Nephron (organoid): Measurements from ENCODE around the gene CRYBB1.

Source experiments
- H3K27ac Mint-ChIP-seq, 3 experiments: 2 replicates each; pipeline ENCODE4 v1.8.0; 2020; ENCODE audit warnings: mixed read lengths in 3 of 3, mild to moderate bottlenecking in 2 of 3, moderate library complexity in 1 of 3
- H3K27me3 Mint-ChIP-seq: 2 replicates; pipeline ENCODE4 v1.8.0; 2021; ENCODE audit warnings: low read depth, mild to moderate bottlenecking, moderate library complexity, mixed read lengths
- H3K36me3 Mint-ChIP-seq: 2 replicates; pipeline ENCODE4 v1.8.0; 2020; ENCODE audit warnings: low read depth, mixed read lengths
- H3K4me1 Mint-ChIP-seq: 2 replicates; pipeline ENCODE4 v1.8.0; 2020; ENCODE audit warnings: mixed read lengths
- H3K4me3 Mint-ChIP-seq, 3 experiments: 2 replicates each; pipeline ENCODE4 v1.8.0; 2020; ENCODE audit warnings: mild to moderate bottlenecking in 3 of 3, mixed read lengths in 3 of 3, moderate library complexity in 2 of 3
- H3K9me3 Mint-ChIP-seq: 2 replicates; pipeline ENCODE4 v1.8.0; 2020; ENCODE audit warnings: mixed read lengths
- TF ChIP-seq, protein P1 (sequence below), 3 experiments: fragments of 200-600 bp; sonication (generic); IDR thresholded peaks; one replicate each; pipeline ENCODE4 v1.5.0; 2021; ENCODE audit warnings: antibody characterized with exemption in 3 of 3; ENCODE audit not compliant: unreplicated experiment in 3 of 3

The CRYBB1 gene

GRCh38 chr22:26660961-26661578 lies 43.2 kb upstream of the CRYBB1 start:
- TF ChIP-seq, protein P1, sequence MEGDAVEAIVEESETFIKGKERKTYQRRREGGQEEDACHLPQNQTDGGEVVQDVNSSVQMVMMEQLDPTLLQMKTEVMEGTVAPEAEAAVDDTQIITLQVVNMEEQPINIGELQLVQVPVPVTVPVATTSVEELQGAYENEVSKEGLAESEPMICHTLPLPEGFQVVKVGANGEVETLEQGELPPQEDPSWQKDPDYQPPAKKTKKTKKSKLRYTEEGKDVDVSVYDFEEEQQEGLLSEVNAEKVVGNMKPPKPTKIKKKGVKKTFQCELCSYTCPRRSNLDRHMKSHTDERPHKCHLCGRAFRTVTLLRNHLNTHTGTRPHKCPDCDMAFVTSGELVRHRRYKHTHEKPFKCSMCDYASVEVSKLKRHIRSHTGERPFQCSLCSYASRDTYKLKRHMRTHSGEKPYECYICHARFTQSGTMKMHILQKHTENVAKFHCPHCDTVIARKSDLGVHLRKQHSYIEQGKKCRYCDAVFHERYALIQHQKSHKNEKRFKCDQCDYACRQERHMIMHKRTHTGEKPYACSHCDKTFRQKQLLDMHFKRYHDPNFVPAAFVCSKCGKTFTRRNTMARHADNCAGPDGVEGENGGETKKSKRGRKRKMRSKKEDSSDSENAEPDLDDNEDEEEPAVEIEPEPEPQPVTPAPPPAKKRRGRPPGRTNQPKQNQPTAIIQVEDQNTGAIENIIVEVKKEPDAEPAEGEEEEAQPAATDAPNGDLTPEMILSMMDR (IDR thresholded peaks at IDR 0.05; ENCODE audit: unreplicated experiment in 3 of 3), result no peak
- H3K9me3 Mint-ChIP-seq, result no peaks in the 10 kb centered on the region
- no peak overlapping the region for H3K4me3 Mint-ChIP-seq
- H3K36me3 Mint-ChIP-seq, result no peaks in the 10 kb centered on the region
- peaks cover 28% of the 10 kb centered on the region for H3K4me1 Mint-ChIP-seq
- peaks cover 61% of the 10 kb centered on the region for H3K27me3 Mint-ChIP-seq
- no peak overlapping the region for H3K27ac Mint-ChIP-seq

DNA sequence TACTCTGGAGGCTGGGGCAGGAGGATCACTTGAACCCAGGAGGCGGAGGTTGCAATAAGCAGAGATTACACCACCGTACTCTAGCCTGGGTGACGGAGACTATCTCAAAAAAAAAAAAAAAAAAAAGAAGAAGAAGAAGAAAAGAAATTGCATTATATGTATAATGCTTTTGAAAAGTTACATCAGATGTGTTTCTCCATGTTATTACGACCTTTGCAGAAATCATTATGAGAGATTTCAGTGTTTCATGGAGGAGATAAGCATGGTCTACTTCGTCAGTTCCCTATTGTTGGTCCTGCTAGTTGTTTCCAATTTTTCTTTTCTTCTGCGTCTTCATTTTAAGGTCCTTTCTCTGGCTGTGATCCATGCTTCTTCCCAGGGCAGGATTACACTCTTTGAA lies 42.5 kb upstream of the CRYBB1 start:
- Mint-ChIP-seq H3K4me3 (peak overlapping the region in 1 of 3 experiments; percentile 26), H3K9me3 (no peaks in the 10 kb centered on the region), H3K36me3 (no peaks in the 10 kb centered on the region), H3K27me3 (peaks cover 66% of the 10 kb centered on the region), H3K27ac (no peak overlapping the region), H3K4me1 (peaks cover 21% of the 10 kb centered on the region)
- TF ChIP-seq, protein P1 (IDR thresholded peaks at IDR 0.05; ENCODE audit: unreplicated experiment in 3 of 3), result no peak

DNA sequence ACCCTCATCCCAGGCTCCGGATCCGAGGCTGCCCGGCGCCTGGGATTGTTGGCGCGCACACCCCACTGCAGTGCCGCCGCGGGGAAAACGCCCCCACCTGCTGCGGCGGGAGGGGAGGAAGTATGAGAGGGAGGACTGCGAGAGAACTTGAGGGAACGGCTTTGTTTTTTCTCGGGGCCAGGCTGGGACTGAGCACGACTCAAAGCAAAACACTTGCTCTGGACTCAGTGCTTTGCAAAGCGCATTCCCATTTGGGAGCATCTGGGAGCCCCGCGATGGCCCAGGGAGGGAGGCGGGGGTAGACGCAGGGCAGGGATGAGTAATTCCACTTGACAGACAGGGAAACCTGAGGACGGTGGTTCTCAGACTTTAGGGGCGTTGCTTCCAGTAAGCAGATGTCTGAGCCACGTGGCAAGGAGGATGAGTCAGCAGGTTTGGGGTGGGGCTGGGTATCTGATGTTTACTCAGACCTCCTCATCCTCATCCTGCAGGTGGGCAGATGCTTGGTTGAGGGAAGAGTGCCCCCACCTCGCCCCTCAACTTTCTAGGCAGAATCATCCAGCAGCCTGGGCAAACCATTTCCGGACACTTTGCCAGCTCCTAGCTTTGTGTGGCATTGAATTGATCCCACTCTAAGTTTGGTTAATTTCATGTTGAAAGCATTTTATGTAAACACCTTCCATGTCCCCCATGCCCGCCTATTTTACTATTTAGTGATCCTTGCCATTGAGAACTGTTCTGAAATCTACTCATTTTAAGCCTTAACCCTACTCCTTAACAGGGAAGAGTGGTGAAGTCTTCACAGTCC lies 41.0 kb upstream of the CRYBB1 start:
- H3K27ac Mint-ChIP-seq, result peak overlapping the region in 1 of 3 experiments; percentile 13
- H3K9me3 Mint-ChIP-seq, result no peaks in the 10 kb centered on the region
- peak overlapping the region; percentile 67 to 79 (median 77) for H3K4me3 Mint-ChIP-seq
- H3K4me1 Mint-ChIP-seq, result peaks cover 19% of the 10 kb centered on the region
- H3K27me3 Mint-ChIP-seq, result peaks cover 72% of the 10 kb centered on the region
- TF ChIP-seq, protein P1 (IDR thresholded peaks at IDR 0.05; ENCODE audit: unreplicated experiment in 3 of 3), result no peak
- no peaks in the 10 kb centered on the region for H3K36me3 Mint-ChIP-seq

- Mint-ChIP-seq H3K27me3 (peaks cover 74% of the 10 kb centered on the region), H3K27ac (no peak overlapping the region), H3K4me1 (peaks cover 19% of the 10 kb centered on the region), H3K4me3 (peak overlapping the region; percentile 67 to 79 (median 77)), H3K36me3 (no peaks in the 10 kb centered on the region), H3K9me3 (no peaks in the 10 kb centered on the region)
- TF ChIP-seq, protein P1 (IDR thresholded peaks at IDR 0.05; ENCODE audit: unreplicated experiment in 3 of 3), result no peak
Measured at GRCh38 chr22:26658161-26658560, 40.3 kb upstream of the CRYBB1 start.

DNA sequence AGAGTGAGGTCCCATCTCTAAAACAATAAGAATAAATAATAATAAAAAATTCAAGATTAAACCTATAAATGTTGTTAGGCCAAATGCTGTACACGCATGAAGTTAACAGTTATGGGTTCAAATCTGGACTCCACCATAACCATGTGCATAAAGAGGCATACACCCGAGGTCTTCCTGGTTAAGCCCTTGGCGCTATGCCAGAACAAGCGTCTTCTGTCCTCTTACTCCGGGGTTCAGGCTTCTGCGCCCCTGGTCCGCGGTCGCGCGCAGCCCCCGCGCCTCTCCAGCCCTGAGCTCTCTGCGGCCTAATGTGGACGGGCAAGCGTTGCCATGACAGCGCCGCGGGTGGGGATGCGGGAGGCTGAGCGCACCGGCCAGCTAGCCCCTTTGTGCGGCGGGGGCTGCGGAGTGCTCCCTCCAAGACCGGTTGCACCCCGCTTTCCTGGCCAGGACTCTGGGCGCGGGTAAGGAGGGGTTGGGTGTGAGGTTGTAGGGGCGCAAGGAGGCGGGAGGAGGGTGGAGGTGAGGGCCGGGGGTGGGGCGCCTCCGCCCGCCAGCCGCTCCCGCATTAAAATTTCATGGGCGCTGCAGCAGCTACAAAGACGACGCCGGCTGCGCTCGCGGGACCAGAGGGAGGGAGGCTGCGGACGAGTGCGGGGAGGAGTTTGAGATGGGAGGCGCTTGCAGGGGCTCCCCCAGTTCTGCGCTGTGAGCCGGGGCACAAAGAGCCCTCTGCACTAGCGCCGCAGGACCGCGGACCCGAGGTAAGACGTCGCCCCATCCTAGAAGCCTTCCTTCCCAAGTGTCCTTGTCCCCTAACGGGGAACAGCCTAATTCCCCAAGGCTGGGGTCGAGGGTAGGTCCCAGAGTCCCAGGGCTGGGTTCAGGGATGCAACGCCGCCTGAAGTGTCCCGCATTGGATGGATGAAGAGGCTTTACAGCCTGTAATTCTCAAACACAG lies 39.3 kb upstream of the CRYBB1 start, which contains the start of gene MIAT:
TSS of gene MIAT (plus strand) at position 698 of the 961 bp plus-strand sequence.
- peak within 1 kb of the TSS; percentile 71 to 83 (median 79) for H3K4me3 Mint-ChIP-seq
- no peaks in the 10 kb centered on the region for H3K36me3 Mint-ChIP-seq
- H3K4me1 Mint-ChIP-seq, result peaks cover 19% of the 10 kb centered on the region
- no peak within 1 kb of the TSS for H3K27ac Mint-ChIP-seq
- peaks cover 76% of the 10 kb centered on the region for H3K27me3 Mint-ChIP-seq
- TF ChIP-seq, protein P1 (IDR thresholded peaks at IDR 0.05; ENCODE audit: unreplicated experiment in 3 of 3), result no peak
- no peaks in the 10 kb centered on the region for H3K9me3 Mint-ChIP-seq
